Ammon's horn (tissue), 1 donor: ENCODE measurements around the gene FGD4.
A peak's percentile ranks its signal among the peaks of the same experiment; 100 is the strongest.

Experiments
- DNase-seq: peaks from one replicate; pipeline ENCODE4 v3.0.0-alpha.2; 2016; ENCODE audit warnings: low spot score

Gene FGD4

DNA sequence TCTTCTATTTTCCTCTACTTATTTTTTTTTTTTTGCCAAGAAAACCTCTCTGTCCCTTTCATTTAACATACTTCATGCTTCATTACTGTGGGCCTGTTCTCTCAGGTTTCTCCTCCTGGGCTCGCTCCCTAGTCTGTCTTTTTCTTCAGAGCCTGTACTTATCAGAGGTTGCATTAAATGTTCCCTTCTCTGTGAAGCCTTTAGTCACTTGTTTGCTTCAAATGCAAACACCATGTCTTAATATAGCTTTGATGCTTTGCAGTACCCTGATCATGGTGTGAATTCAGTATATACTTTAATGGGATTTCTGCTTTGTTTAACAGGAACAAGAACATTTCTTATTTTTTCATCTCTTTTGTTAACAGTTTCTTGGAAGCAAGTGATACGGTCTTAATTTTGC is 207.1 kb downstream of the FGD4 start:
- no peak for DNase-seq

GRCh38 chr12:32609966-32610365 is 210.6 kb downstream of the FGD4 start:
- DNase-seq = no peak

- DNase-seq = peak; percentile 29
These were observed 212.6 kb downstream of the FGD4 start for GRCh38 chr12:32611986-32612385.

- DNase-seq = no peak
These were observed 213.6 kb downstream of the FGD4 start for GRCh38 chr12:32612658-32613614.

GRCh38 chr12:32615441-32615840 is 216.1 kb downstream of the FGD4 start:
- DNase-seq = no peak

GRCh38 chr12:32617534-32617933 is 218.2 kb downstream of the FGD4 start:
- DNase-seq = no peak

DNA sequence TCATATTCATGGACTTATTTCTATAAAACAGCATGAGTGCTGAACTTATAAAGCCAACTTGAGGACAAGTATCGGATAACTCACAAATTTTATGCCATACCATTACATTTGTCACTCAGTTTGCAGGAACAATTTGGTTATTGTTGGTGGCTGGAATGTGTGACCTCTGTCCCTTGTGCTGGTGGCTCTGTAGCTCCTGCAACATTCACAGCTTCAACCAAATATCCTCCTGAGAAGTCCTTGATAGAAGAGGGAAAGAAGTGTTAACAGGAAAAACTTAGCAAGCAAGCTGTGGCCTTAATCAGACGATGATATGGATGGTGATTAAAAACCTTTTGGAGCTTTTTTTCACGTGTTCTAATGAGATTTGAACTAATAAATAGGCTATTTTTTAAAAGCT is 218.8 kb downstream of the FGD4 start:
- DNase-seq = no peak

- no peak for DNase-seq
These were observed 228.6 kb downstream of the FGD4 start for GRCh38 chr12:32627976-32628375.

DNA sequence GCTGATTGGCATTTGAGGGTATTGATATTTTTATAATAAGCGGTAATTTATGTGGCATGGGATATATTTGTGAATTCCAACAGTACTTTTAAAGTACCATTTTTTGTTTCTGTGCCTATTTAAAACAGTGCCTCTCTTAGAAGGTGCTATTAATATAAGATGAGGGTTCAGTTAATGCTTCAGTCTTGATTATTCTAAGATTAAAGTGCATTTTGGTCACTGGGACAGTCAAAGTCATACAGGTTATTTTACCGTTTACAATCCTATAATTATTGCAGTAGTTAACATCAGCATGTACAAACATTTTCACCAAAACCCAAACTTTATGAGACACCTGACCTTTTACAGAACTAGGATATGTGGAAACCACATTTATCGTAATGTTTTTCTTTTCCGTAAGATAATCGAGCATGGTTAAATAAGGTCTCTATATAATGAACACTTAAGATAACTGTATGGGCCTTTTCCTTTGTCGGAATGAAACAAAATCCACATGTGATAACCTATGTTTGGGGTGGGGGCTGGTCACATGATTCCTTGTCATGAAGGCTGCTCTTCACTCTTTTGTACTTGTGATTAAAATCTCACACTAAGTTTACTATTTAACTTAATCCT is 242.0 kb downstream of the FGD4 start:
- no peak for DNase-seq

DNA sequence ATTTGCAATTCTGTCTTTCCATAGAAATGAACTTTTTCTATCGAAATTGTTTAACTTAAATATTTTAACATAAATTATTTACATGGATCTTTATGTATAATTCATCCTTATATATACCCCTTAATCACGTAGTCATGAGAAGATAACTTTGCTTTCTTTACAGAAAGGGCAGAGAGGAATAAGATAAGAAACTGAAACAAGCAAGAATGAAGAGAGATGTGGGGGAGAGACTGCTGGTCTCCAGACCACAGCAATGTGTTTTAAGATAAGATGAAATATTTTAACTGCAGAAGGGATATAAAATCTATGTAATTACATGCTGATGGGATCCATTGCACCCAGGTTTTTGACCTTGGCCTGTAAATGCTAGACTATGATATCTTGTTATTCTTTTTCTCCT is 245.1 kb downstream of the FGD4 start:
- no peak for DNase-seq

- DNase-seq = no peak
These were observed 247.9 kb downstream of the FGD4 start for GRCh38 chr12:32647275-32647674.

DNA sequence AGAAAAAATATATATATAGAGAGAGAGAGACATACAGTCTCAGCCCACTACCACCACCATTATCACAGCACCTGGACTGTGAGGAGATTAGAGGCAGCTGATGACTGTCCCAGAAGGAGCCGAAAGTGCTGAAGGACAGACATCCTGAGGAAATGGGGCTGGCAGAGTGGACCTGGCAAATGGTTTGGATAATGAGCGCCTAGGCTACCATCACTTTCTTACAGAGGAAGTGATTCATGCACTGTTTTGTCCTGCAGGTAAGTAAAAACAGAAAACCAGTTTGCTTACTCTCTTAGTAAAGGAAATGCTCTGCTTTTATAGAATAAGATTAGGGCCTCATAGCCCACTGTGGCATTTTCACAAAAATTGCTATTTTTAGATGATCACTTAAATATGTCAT is 251.2 kb downstream of the FGD4 start:
- no peak for DNase-seq

- DNase-seq = no peak
These were observed 252.0 kb downstream of the FGD4 start for GRCh38 chr12:32651151-32651955.

DNA sequence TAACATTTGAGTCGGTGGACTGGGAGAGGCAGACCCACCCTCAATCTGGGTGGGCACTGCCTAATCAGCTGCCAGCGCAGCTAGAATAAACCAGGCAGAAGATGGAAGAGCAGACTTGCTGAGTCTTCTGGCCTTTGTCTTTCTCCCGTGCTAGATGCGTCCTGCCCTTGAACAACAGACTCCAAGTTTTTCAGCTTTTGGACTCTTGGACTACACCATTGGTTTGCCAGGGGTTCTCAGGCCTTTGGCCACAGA is 252.5 kb downstream of the FGD4 start:
- no peak for DNase-seq

GRCh38 chr12:32659908-32660440 is 260.6 kb downstream of the FGD4 start:
- no peak for DNase-seq

- DNase-seq = no peak
These were observed 262.3 kb downstream of the FGD4 start for GRCh38 chr12:32661706-32662105.

DNA sequence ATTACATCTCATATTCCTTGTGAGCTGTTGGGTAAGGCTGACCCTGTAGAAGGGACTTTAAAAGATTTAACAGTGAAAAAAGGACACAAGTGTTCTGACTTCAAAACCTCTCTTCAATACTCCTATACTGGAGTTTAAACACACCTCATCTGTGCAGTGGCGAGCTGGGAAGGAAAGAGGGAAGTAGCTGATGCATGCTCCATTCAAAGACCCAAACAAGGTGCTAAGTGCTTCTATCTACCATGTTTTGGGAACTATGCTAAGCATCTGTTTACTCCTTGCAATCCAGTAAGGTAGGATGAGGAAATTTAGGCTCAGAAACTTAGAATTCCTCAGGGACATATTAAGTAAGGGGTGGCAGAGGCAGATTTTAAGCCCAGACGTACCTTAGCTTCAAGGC is 263.3 kb downstream of the FGD4 start:
- no peak for DNase-seq

DNA sequence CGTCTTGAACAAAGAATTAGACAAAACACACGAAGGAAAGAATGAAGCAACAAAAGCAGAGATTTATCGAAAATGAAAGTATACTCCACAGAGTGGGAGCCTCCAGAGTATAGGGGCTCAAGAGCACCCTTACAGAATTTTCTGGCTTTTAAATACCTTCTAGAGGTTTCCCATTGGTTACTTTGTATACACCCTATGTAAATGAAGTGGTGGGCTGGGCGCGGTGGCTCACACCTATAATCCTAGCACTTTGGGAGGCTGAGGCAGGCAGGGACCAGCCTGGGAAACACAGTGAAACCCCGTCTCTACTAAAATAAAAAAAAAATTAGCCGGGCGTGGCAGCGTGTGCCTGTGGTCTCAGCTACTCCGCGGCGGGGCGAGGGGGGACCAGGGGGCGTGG is 266.7 kb downstream of the FGD4 start:
- DNase-seq = no peak

- DNase-seq = no peak
These were observed 270.2 kb downstream of the FGD4 start for GRCh38 chr12:32669584-32669983.

DNA sequence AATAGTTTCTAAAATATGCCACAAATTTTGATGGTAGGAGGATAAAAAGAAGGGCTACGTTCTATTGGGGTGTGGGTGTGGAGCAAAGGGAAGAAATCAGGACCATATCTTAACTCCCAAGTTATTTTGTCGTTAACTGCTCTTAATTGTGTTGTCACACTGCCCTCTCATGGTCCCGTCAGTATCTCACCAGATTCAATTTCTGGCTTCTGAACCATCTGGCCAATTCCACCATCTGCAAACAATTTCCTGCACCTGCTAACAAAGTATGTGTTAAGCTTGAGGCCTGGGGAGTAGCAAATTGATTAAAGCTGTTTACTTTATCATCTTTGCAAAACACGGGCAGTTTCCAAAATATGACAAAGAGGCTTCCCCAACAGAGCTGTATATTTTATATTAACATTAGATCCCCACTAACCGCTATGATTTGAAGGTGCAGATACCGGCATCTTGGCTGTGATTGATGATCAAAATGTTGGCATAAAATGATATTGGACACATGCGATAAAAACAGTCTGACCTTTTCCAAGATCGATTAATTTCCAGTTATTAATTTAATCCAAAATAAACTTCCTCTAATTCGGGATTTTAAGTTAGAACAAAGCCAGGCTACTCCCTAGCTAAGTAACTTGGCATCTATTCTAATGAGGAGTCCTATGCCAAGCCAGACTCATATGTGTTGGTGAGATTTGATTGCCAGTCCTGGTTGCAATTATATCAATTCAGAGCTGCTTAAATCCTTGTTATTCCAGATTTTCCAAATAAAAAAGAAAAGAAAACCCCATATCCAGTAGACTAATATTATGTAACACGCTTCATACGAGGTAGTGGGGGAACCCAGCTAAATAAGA is 272.8 kb downstream of the FGD4 start:
- peak; percentile 87 for DNase-seq

- peak; percentile 98 for DNase-seq
These were observed 279.9 kb downstream of the FGD4 start, which contains the start of gene DNM1L for GRCh38 chr12:32679091-32679919. DNM1L (plus strand) TSS chr12:32679301; CDS start chr12:32679364, 63 bp downstream.
